Mammary epithelial cell (primary cell): ENCODE results near the gene MPC1.

Source experiments
- EZH2 ChIP-seq: IDR thresholded peaks from 2 replicates; pipeline ENCODE4 v1.6.1; 2012; ENCODE audit warnings: low read length, inconsistent platforms, borderline replicate concordance
- TF ChIP-seq, protein P1 (sequence below), 2 donors: IDR thresholded peaks in 1 of 2; conservative IDR thresholded peaks in 1 of 2; 2 replicates each; pipeline ENCODE4 v1.5.1; 2011 to 2012; ENCODE audit warnings: inconsistent platforms in 2 of 2, low read length in 2 of 2, mild to moderate bottlenecking in 2 of 2, control low read depth in 1 of 2, low read depth in 1 of 2; ENCODE audit not compliant: insufficient read depth in 1 of 2; ENCODE audit errors: extremely low read depth in 1 of 2

GRCh38 chr6:166336847-166337246, 45.9 kb downstream of the MPC1 start:
- TF ChIP-seq, protein P1, sequence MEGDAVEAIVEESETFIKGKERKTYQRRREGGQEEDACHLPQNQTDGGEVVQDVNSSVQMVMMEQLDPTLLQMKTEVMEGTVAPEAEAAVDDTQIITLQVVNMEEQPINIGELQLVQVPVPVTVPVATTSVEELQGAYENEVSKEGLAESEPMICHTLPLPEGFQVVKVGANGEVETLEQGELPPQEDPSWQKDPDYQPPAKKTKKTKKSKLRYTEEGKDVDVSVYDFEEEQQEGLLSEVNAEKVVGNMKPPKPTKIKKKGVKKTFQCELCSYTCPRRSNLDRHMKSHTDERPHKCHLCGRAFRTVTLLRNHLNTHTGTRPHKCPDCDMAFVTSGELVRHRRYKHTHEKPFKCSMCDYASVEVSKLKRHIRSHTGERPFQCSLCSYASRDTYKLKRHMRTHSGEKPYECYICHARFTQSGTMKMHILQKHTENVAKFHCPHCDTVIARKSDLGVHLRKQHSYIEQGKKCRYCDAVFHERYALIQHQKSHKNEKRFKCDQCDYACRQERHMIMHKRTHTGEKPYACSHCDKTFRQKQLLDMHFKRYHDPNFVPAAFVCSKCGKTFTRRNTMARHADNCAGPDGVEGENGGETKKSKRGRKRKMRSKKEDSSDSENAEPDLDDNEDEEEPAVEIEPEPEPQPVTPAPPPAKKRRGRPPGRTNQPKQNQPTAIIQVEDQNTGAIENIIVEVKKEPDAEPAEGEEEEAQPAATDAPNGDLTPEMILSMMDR (conservative IDR thresholded peaks at IDR 0.05 in 1 of 2, IDR thresholded peaks at IDR 0.05 in 1 of 2; ENCODE audit: extremely low read depth in 1 of 2, insufficient read depth in 1 of 2, low read depth in 1 of 2, low read length in 2 of 2), result no peak
- no peak for TF ChIP-seq EZH2
